OCI-LY1 (cell line): Measurements from ENCODE around the gene IRX6.

Experiments
- H2AFZ ChIP-seq: fragments of 200-600 bp; sonication (generic), shearing (Covaris generic); 2 replicates; pipeline ENCODE4 v1.6.0; 2014; ENCODE audit warnings: antibody characterized with exemption, mild to moderate bottlenecking, low read length
- H3F3A ChIP-seq: fragments of 200-600 bp; sonication (generic), shearing (Covaris generic); 2 replicates; pipeline ENCODE4 v1.6.0; 2014; ENCODE audit warnings: mild to moderate bottlenecking, antibody characterized with exemption, low read length, moderate library complexity; ENCODE audit not compliant: insufficient read depth
- H3K27ac ChIP-seq: fragments of 200-600 bp; sonication (generic); 2 replicates; pipeline ENCODE4 v1.5.1; 2014; ENCODE audit warnings: low read length, mixed run types, mild to moderate bottlenecking, low read depth; ENCODE audit not compliant: poor library complexity, severe bottlenecking
- H3K27me3 ChIP-seq: fragments of 200-600 bp; sonication (generic); 2 replicates; pipeline ENCODE4 v1.6.0; 2014; ENCODE audit warnings: antibody characterized with exemption, mild to moderate bottlenecking, low read length, moderate library complexity; ENCODE audit not compliant: insufficient read depth
- H3K36me3 ChIP-seq: fragments of 200-600 bp; sonication (generic); 2 replicates; pipeline ENCODE4 v1.6.1; 2014; ENCODE audit warnings: mild to moderate bottlenecking, antibody characterized with exemption, low read length, moderate library complexity, mixed read lengths; ENCODE audit not compliant: insufficient read depth
- H3K4me1 ChIP-seq: fragments of 200-600 bp; sonication (generic); 2 replicates; pipeline ENCODE4 v1.5.1; 2014; ENCODE audit warnings: mild to moderate bottlenecking, low read length, moderate library complexity; ENCODE audit not compliant: insufficient read depth, severe bottlenecking
- H3K4me2 ChIP-seq: fragments of 200-600 bp; sonication (generic), shearing (Covaris generic); 2 replicates; pipeline ENCODE4 v1.6.1; 2014; ENCODE audit warnings: low read length
- H3K4me3 ChIP-seq: fragments of 200-600 bp; sonication (generic); 2 replicates; pipeline ENCODE4 v1.5.1; 2014; ENCODE audit warnings: low read length, low read depth, mild to moderate bottlenecking, mixed read lengths; ENCODE audit not compliant: poor library complexity, severe bottlenecking
- H3K79me2 ChIP-seq: fragments of 200-600 bp; shearing (Covaris generic); 2 replicates; pipeline ENCODE4 v1.6.1; 2016; ENCODE audit warnings: mixed run types, low read length, mixed read lengths; ENCODE audit not compliant: insufficient read depth
- H3K9ac ChIP-seq: fragments of 200-600 bp; sonication (generic), shearing (Covaris generic); 2 replicates; pipeline ENCODE4 v1.6.1; 2014; ENCODE audit warnings: mild to moderate bottlenecking, low read length, mixed read lengths
- H3K9me2 ChIP-seq: fragments of 200-600 bp; sonication (generic), shearing (Covaris generic); 2 replicates; pipeline ENCODE4 v1.6.1; 2014; ENCODE audit warnings: low read depth, mild to moderate bottlenecking, low read length, mixed read lengths
- H3K9me3 ChIP-seq: fragments of 200-600 bp; shearing (Covaris generic); 2 replicates; pipeline ENCODE4 v1.6.1; 2014; ENCODE audit warnings: low read length, mixed read lengths
- H4K20me1 ChIP-seq: fragments of 200-600 bp; sonication (generic), shearing (Covaris generic); 2 replicates; pipeline ENCODE4 v1.6.0; 2016; ENCODE audit warnings: mild to moderate bottlenecking, low read length; ENCODE audit not compliant: insufficient read depth
- EZH2 ChIP-seq: fragments of 200-600 bp; sonication (generic), shearing (Covaris generic); IDR thresholded peaks from 2 replicates; pipeline ENCODE4 v1.8.0; 2017; ENCODE audit warnings: borderline replicate concordance, mixed run types, mild to moderate bottlenecking, antibody characterized with exemption, low read length, moderate library complexity, mixed read lengths
- TF ChIP-seq, protein P1 (sequence below): fragments of 200-600 bp; sonication (generic), shearing (Covaris generic); IDR thresholded peaks from 2 replicates; pipeline ENCODE4 v1.5.1; 2017; ENCODE audit warnings: mild to moderate bottlenecking, antibody characterized with exemption, low read length, moderate library complexity, mixed read lengths

IRX6 gene

GRCh38 chr16:55284718-55285099 is 39.3 kb upstream of the IRX6 start:
- TF ChIP-seq, protein P1, sequence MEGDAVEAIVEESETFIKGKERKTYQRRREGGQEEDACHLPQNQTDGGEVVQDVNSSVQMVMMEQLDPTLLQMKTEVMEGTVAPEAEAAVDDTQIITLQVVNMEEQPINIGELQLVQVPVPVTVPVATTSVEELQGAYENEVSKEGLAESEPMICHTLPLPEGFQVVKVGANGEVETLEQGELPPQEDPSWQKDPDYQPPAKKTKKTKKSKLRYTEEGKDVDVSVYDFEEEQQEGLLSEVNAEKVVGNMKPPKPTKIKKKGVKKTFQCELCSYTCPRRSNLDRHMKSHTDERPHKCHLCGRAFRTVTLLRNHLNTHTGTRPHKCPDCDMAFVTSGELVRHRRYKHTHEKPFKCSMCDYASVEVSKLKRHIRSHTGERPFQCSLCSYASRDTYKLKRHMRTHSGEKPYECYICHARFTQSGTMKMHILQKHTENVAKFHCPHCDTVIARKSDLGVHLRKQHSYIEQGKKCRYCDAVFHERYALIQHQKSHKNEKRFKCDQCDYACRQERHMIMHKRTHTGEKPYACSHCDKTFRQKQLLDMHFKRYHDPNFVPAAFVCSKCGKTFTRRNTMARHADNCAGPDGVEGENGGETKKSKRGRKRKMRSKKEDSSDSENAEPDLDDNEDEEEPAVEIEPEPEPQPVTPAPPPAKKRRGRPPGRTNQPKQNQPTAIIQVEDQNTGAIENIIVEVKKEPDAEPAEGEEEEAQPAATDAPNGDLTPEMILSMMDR = no peak
- no peak for TF ChIP-seq EZH2
- no peaks in the 10 kb centered on the region for H3K36me3 ChIP-seq
- no peaks in the 10 kb centered on the region for H3F3A ChIP-seq
- H3K27me3 ChIP-seq = no peaks in the 10 kb centered on the region
- no peaks in the 10 kb centered on the region for H4K20me1 ChIP-seq
- no peaks in the 10 kb centered on the region for H3K4me1 ChIP-seq
- H3K9me3 ChIP-seq = 0 out of 2 replicates have a peak, but pooled peaks cover 4% of the 10 kb centered on the region
- no peak overlapping the region for H2AFZ ChIP-seq
- H3K9ac ChIP-seq = no peak overlapping the region
- H3K79me2 ChIP-seq = no peaks in the 10 kb centered on the region
- no peaks in the 10 kb centered on the region for H3K9me2 ChIP-seq
- no peak overlapping the region for H3K27ac ChIP-seq
- H3K4me2 ChIP-seq = no peak overlapping the region
- H3K4me3 ChIP-seq = no peak overlapping the region

- H2AFZ ChIP-seq = no peak overlapping the region
- H3K9ac ChIP-seq = no peak overlapping the region
- 0 out of 2 replicates have a peak, but pooled peaks cover 4% of the 10 kb centered on the region for H3K9me3 ChIP-seq
- no peaks in the 10 kb centered on the region for H3F3A ChIP-seq
- no peaks in the 10 kb centered on the region for H3K4me1 ChIP-seq
- no peak overlapping the region for H3K27ac ChIP-seq
- no peaks in the 10 kb centered on the region for H4K20me1 ChIP-seq
- no peaks in the 10 kb centered on the region for H3K79me2 ChIP-seq
- H3K4me2 ChIP-seq = no peak overlapping the region
- H3K9me2 ChIP-seq = no peaks in the 10 kb centered on the region
- TF ChIP-seq, protein P1 = no peak
- no peak for TF ChIP-seq EZH2
- H3K27me3 ChIP-seq = no peaks in the 10 kb centered on the region
- H3K36me3 ChIP-seq = no peaks in the 10 kb centered on the region
- no peak overlapping the region for H3K4me3 ChIP-seq
These were observed 38.4 kb upstream of the IRX6 start for GRCh38 chr16:55285586-55285985.

DNA sequence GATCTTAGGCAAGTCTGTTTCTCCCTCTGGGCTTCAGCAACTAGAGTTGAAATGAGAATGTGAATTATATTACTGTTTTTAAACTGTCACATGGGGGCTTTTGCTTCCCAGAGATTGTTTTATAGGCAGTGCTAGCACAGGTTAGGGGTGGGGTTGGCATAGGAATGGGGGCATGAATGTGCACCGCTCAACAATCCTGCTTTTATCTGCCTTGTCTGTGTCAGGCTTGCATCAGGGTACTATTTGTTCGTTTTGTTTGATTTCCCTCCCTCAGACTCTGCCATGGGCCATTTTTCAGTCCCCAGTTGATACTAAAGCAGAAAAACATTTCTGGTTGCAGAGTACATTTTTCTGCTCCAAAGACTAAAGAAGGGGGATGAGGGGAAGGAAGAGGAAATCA is 34.6 kb upstream of the IRX6 start:
- Histone ChIP-seq H2AFZ (no peak overlapping the region), H3K27ac (no peak overlapping the region), H3K36me3 (no peaks in the 10 kb centered on the region), H4K20me1 (no peaks in the 10 kb centered on the region), H3F3A (no peaks in the 10 kb centered on the region), H3K4me1 (no peaks in the 10 kb centered on the region), H3K79me2 (no peaks in the 10 kb centered on the region), H3K9ac (no peak overlapping the region), H3K9me3 (0 out of 2 replicates have a peak, but pooled peaks cover 4% of the 10 kb centered on the region), H3K9me2 (no peaks in the 10 kb centered on the region), H3K27me3 (no peaks in the 10 kb centered on the region), H3K4me3 (no peak overlapping the region), H3K4me2 (no peak overlapping the region)
- TF ChIP-seq EZH2 = no peak
- TF ChIP-seq, protein P1 = no peak
